Motor neuron (in vitro differentiated cells): ENCODE measurements around the gene GPR132. TPM values are rescaled to one million over a fixed set of nuclear protein-coding genes. Genes with fewer than 3 reads are reported as not detected.

ENCODE experiments used
- total RNA-seq, 8 experiments: library from RNA; unstranded; fragments of 300-600 nt; gene quantifications; 2 replicates each; pipeline versions ENCODE4 v1.2.3 to v1.2.4, GENCODE V29; 2022

Gene GPR132
- total RNA-seq, 8 experiments from 2014 or later, result 0.46 to 0.66 (median 0.48) TPM; not detected in 4

Other genes starting within 250 kb of the GPR132 start
- 10 to 100 TPM in 3 of 8 experiments, 1 to 10 TPM in 5; 6.3 to 18.4 (median 9.6) TPM for gene CEP170B, start 200.2 kb downstream of the GPR132 start, total RNA-seq
- gene PLD4, start 140.6 kb downstream of the GPR132 start, total RNA-seq, result 1 to 10 TPM in 1 of 8 experiments, under 1 TPM in 7; 0.09 to 1.1 (median 0.41) TPM
- gene AHNAK2, start 87.1 kb downstream of the GPR132 start, total RNA-seq, result 10 to 100 TPM in 2 of 8 experiments, 1 to 10 TPM in 6; 1.1 to 34.2 (median 1.5) TPM
- gene CLBA1, start 79.6 kb downstream of the GPR132 start, total RNA-seq, result 10 to 100 TPM; 10.0 to 22.2 (median 11.9) TPM
- 10 to 100 TPM in 3 of 8 experiments, 1 to 10 TPM in 5; 4.9 to 27.0 (median 5.6) TPM for gene CDCA4, start 44.3 kb downstream of the GPR132 start, total RNA-seq
- 10 to 100 TPM in 1 of 8 experiments, 1 to 10 TPM in 7; 2.9 to 11.4 (median 5.2) TPM for gene JAG2, start 103.3 kb upstream of the GPR132 start, total RNA-seq
- gene NUDT14, start 115.9 kb upstream of the GPR132 start, total RNA-seq, result 10 to 100 TPM; 11.0 to 26.1 (median 20.8) TPM
- gene BTBD6, start 183.1 kb upstream of the GPR132 start, total RNA-seq, result 10 to 100 TPM; 18.8 to 29.3 (median 26.3) TPM
- gene BRF1, start 235.6 kb upstream of the GPR132 start, total RNA-seq, result 10 to 100 TPM; 14.4 to 36.3 (median 30.8) TPM
- gene PACS2, start 249.3 kb upstream of the GPR132 start, total RNA-seq, result 10 to 100 TPM; 18.0 to 66.1 (median 49.7) TPM